T-helper 2 cell treated with Interferon-gamma antibody and Interleukin-4, amounts not matched to agents 5 μg/mL and 100 μg/mL, for 36 hours (primary cell): Measurements from ENCODE around the gene TRIL.

ENCODE experiments used
- DNase-seq: peaks from one replicate; pipeline ENCODE4 v3.0.0; 2021; ENCODE audit warnings: low spot score
- H3K27ac Mint-ChIP-seq: one replicate; pipeline ENCODE4 v1.8.0; 2021; ENCODE audit warnings: mild to moderate bottlenecking, mixed read lengths
- H3K27me3 Mint-ChIP-seq: one replicate; pipeline ENCODE4 v1.8.0; 2021; ENCODE audit warnings: low read depth, mixed read lengths
- H3K36me3 Mint-ChIP-seq: one replicate; pipeline ENCODE4 v1.8.0; 2021; ENCODE audit warnings: low read depth, mixed read lengths
- H3K4me1 Mint-ChIP-seq: one replicate; pipeline ENCODE4 v1.8.0; 2021; ENCODE audit warnings: low read depth, mixed read lengths
- H3K4me3 Mint-ChIP-seq: one replicate; pipeline ENCODE4 v1.8.0; 2022; ENCODE audit warnings: mild to moderate bottlenecking, moderate library complexity, mixed read lengths
- H3K9me3 Mint-ChIP-seq: one replicate; pipeline ENCODE4 v1.8.0; 2021; ENCODE audit warnings: mixed read lengths

The TRIL gene

DNA sequence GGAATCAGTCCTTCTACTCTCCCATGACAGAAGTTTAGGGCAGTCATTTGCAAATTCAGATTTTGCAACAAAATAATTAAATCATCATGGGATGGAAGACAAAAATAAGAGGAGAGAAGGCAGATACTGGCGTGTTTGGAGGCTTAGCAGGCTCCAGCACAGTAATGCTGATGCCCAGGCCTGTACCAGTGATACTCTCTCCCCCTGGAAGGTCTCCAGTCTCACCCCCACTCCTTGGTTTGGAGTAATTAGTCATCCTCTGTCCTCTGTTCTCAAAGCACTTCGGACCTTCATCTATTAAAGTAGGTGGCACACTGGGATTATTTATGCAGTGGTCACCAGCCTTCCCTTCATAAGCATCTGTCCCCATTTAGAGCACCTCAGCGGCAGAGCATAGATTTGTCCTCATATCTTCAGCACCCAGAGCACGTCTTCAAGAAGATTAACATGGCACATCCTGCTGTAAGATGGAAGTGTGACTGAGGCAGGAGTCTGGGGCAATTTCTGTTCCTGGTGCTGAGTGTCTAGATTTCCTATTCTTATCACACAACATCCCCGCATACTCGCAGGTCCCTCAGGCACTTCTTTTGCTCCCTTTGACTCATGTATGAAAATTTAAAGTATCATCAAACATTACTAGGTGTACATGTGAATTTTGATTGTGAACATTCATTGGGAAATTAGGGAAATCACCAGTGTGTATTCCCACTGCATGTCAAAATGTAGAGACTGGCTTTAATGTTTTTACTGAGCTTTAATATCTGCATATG lies 31.3 kb upstream of the TRIL start:
- no peaks in the 10 kb centered on the region for H3K4me1 Mint-ChIP-seq
- no peak overlapping the region for H3K4me3 Mint-ChIP-seq
- H3K27me3 Mint-ChIP-seq, result no peaks in the 10 kb centered on the region
- DNase-seq, result no peak
- H3K27ac Mint-ChIP-seq, result no peak overlapping the region
- H3K9me3 Mint-ChIP-seq, result no peaks in the 10 kb centered on the region
- H3K36me3 Mint-ChIP-seq, result no peaks in the 10 kb centered on the region

GRCh38 chr7:28988810-28989209 lies 30.7 kb upstream of the TRIL start:
- DNase-seq, result no peak
- Mint-ChIP-seq H3K4me1 (no peaks in the 10 kb centered on the region), H3K9me3 (no peaks in the 10 kb centered on the region), H3K36me3 (no peaks in the 10 kb centered on the region), H3K4me3 (no peak overlapping the region), H3K27me3 (no peaks in the 10 kb centered on the region), H3K27ac (no peak overlapping the region)

DNA sequence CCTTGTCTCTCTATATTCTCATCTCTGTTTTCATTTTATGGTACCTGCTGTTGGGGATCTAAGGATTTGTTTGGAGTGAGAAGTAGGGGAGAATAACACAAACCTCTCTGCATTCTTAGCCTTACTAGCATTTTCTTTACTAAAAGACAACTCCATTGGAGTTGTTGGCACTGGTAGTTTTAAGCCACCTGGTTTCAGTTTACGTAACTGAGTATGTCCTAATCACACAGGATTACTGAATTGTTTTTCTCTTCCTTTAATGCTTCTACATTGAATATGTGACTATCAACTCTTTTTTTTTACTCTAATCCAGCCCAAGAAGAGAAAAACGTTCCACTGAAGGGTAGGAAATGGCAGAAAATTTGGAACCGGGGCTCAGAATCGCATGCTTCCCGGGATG lies 30.0 kb upstream of the TRIL start:
- H3K9me3 Mint-ChIP-seq, result no peaks in the 10 kb centered on the region
- H3K4me3 Mint-ChIP-seq, result no peak overlapping the region
- DNase-seq, result no peak
- H3K36me3 Mint-ChIP-seq, result no peaks in the 10 kb centered on the region
- no peaks in the 10 kb centered on the region for H3K4me1 Mint-ChIP-seq
- H3K27ac Mint-ChIP-seq, result no peak overlapping the region
- peaks cover 2% of the 10 kb centered on the region for H3K27me3 Mint-ChIP-seq

GRCh38 chr7:28986765-28987110 lies 28.6 kb upstream of the TRIL start:
- H3K9me3 Mint-ChIP-seq, result no peaks in the 10 kb centered on the region
- no peaks in the 10 kb centered on the region for H3K36me3 Mint-ChIP-seq
- no peak overlapping the region for H3K4me3 Mint-ChIP-seq
- H3K27ac Mint-ChIP-seq, result no peak overlapping the region
- no peaks in the 10 kb centered on the region for H3K4me1 Mint-ChIP-seq
- no peak for DNase-seq
- peaks cover 2% of the 10 kb centered on the region for H3K27me3 Mint-ChIP-seq

DNA sequence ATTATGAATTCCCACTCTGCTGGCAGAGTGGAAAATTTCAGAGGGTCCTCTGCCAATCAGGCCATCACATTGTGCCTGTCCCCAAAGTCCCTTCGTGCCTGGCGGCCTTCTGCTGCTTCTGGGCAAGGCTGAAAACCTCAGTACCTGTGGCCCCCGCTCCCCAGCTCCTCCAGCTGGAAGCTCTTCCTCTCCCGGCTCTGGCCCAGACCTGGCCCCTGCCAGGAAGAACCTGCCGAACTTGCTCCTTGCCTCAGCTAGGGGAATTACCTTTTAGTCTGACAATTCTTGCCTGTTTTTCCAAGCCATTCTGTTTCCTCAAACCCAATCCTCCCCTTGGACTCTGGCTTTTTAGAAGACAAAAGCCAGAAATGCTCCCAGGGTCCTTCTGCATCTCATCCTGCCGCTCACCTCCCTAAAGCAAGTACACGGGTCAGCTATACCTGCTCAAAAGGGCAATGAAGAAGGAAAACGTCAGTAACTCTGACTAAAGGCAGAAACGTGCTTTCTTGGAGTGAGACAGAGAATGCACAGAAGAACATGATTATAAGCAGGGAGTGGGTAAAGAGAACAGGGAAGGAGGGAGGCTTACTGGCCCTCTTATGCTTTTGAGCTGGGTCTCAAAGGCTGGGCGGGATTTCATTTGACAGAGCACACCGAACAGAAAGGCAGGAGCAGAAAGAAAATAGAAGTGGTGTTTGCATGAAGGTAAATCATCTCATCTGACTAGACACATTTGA lies 28.1 kb upstream of the TRIL start:
- H3K36me3 Mint-ChIP-seq, result no peaks in the 10 kb centered on the region
- peaks cover 2% of the 10 kb centered on the region for H3K27me3 Mint-ChIP-seq
- no peak overlapping the region for H3K27ac Mint-ChIP-seq
- no peaks in the 10 kb centered on the region for H3K4me1 Mint-ChIP-seq
- no peaks in the 10 kb centered on the region for H3K9me3 Mint-ChIP-seq
- no peak for DNase-seq
- no peak overlapping the region for H3K4me3 Mint-ChIP-seq

GRCh38 chr7:28984631-28985030 lies 26.5 kb upstream of the TRIL start:
- DNase-seq, result no peak
- no peak overlapping the region for H3K27ac Mint-ChIP-seq
- no peaks in the 10 kb centered on the region for H3K36me3 Mint-ChIP-seq
- no peak overlapping the region for H3K4me3 Mint-ChIP-seq
- peaks cover 2% of the 10 kb centered on the region for H3K27me3 Mint-ChIP-seq
- no peaks in the 10 kb centered on the region for H3K4me1 Mint-ChIP-seq
- no peaks in the 10 kb centered on the region for H3K9me3 Mint-ChIP-seq

DNA sequence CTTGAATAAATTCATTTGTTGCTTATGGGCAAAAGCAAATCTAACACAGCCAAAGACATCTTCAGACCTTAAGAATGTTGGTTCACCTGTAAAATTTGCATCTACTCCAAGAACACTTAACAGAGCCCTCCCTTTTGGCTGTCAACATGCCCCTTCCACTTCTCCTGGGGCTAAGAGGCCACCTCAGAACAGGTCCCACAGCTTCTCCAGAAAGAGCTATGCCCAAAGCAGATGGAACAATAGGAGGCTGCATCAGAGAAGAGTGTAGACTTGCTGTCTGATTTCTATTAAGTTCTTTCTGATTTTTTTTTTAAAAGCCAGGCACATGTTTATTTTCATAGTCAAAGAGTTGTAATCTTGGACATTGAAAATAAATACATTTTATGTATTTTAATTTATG lies 26.1 kb upstream of the TRIL start:
- H3K4me3 Mint-ChIP-seq, result no peak overlapping the region
- no peaks in the 10 kb centered on the region for H3K36me3 Mint-ChIP-seq
- no peaks in the 10 kb centered on the region for H3K4me1 Mint-ChIP-seq
- no peak for DNase-seq
- H3K9me3 Mint-ChIP-seq, result no peaks in the 10 kb centered on the region
- H3K27ac Mint-ChIP-seq, result no peak overlapping the region
- H3K27me3 Mint-ChIP-seq, result peaks cover 2% of the 10 kb centered on the region

DNA sequence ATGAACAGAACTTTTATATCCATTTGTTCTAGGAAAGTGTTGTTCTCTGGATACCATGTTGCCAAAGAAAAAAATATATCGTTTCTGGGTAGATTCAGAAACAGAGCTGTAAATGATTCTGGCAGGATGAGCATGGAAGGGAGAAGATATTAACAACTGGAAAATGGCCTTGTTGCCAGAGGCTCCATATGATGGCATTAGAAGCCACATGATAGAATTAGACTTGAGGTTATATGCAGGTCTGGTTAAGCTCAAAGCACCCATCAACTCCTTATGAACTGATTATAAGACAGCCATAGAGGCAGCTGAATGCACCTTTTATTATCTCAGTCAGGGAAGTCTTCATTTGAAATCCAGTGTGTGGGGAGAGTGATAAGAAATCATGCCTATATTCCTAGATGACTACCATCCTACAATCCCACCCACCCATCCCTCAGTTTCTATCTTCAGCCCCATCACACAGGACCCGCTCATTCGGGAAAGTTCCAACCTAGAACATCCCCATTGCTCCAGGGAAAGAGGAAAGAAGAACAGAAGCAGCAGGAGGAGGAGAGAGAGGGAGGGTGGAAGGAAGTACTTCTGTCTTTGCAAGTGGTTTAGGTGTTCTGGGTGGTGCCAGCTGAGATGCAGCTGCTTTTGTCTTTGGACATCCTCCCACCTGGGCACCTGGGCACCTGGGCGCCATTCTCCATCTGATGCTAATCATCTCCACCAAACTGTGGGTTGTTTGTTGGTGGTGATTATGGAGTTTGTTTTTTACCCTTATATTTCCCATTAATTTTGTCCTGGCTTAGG lies 25.5 kb upstream of the TRIL start:
- H3K36me3 Mint-ChIP-seq, result no peaks in the 10 kb centered on the region
- no peak overlapping the region for H3K27ac Mint-ChIP-seq
- H3K4me3 Mint-ChIP-seq, result no peak overlapping the region
- H3K27me3 Mint-ChIP-seq, result peaks cover 2% of the 10 kb centered on the region
- no peak for DNase-seq
- H3K4me1 Mint-ChIP-seq, result no peaks in the 10 kb centered on the region
- no peaks in the 10 kb centered on the region for H3K9me3 Mint-ChIP-seq

DNA sequence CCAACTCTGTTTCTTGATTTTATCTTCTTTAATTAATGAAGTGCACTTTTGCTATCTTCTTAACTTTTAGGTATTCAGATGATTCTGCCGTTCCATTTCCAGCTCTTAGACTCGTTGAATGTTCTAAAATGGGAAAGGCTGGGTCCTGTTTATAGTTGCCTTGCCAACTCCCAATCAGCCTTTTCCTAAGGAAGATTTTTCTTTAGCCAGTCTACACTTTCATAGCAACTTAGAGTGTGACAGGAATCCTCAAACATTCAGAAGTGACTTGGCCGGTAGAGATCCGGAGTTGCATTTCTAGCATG lies 23.0 kb upstream of the TRIL start:
- Mint-ChIP-seq H3K36me3 (no peaks in the 10 kb centered on the region), H3K27me3 (peaks cover 2% of the 10 kb centered on the region), H3K27ac (no peak overlapping the region), H3K9me3 (peaks cover 3% of the 10 kb centered on the region), H3K4me1 (no peaks in the 10 kb centered on the region), H3K4me3 (no peak overlapping the region)
- DNase-seq, result no peak

DNA sequence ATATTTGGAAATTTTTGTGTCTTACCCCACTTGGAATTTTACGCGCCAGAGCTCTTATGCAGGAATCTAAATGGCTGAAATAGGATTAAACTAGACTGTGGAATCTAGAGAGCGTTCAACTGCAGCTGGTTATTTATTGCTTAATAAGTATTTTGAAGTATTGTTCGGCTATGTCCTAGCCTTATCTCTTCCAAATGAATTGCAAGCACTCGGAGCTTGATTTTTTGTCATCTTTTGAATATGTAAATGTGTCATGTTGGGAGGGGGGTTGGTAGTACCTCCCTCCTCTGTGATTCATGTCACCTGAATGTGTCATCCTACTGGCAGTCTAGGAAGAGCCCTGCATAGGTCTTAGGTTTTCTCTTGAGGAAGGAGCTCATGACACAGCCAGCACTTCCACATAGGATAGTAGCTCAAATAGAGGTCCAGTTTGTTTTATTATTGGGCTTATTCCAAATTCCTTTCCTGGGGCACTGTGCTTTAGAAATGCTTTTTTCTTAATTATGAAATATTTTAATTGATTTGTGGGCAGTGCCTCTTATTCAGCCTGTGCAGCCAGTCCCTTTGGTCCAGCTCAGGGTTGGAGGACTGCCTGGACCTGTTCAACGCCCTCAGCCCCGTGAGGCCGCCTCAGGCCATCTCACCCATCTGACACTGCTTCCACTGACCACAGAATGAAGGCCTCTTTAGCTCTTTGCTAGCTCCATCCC lies 22.5 kb upstream of the TRIL start:
- peaks cover 3% of the 10 kb centered on the region for H3K9me3 Mint-ChIP-seq
- no peak overlapping the region for H3K4me3 Mint-ChIP-seq
- no peak overlapping the region for H3K27ac Mint-ChIP-seq
- H3K4me1 Mint-ChIP-seq, result no peaks in the 10 kb centered on the region
- no peaks in the 10 kb centered on the region for H3K36me3 Mint-ChIP-seq
- DNase-seq, result no peak
- peaks cover 2% of the 10 kb centered on the region for H3K27me3 Mint-ChIP-seq

GRCh38 chr7:28979776-28980175 lies 21.6 kb upstream of the TRIL start:
- H3K27ac Mint-ChIP-seq, result no peak overlapping the region
- no peaks in the 10 kb centered on the region for H3K4me1 Mint-ChIP-seq
- H3K9me3 Mint-ChIP-seq, result peaks cover 8% of the 10 kb centered on the region
- H3K36me3 Mint-ChIP-seq, result no peaks in the 10 kb centered on the region
- H3K4me3 Mint-ChIP-seq, result no peak overlapping the region
- no peak for DNase-seq
- peaks cover 2% of the 10 kb centered on the region for H3K27me3 Mint-ChIP-seq

DNA sequence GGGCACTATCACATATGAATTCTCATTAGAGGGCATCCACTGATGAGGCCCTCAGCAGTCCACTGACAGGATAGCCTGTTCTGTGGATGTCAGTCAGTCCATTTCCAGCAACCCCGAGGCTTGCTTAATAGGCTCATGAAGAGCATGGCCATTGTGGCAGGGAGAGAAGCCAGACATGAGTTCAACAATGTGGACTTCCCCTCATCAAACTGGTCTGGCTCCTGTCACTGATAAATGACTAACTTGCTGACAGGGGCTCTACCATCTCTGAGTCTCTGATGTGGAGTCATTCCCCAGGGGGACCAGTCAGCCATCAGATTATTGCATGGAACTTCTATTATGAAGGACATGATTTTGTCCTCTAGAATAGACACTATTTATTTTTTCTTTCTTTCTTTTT lies 19.8 kb upstream of the TRIL start:
- H3K4me1 Mint-ChIP-seq, result no peaks in the 10 kb centered on the region

DNA sequence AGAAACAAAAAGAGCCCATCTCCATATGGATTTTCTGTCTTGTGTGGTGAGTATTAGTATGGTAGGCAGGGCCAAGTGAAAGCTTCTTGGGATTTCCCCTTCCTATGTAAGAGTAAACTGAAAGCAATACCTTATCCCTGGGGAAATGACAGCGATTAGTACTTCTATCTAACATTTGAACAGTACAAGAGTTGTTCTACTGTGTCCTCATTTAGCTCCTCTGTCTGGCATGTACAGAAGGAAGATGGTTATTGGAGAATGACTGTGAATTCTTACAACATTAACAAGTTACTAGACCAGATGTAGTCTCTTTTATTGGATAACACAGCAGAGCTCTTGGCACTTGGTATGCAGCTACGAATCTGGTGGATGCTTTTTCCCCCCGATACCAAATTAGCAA lies 17.9 kb upstream of the TRIL start:
- no peak overlapping the region for H3K4me3 Mint-ChIP-seq
- no peaks in the 10 kb centered on the region for H3K36me3 Mint-ChIP-seq
- no peaks in the 10 kb centered on the region for H3K4me1 Mint-ChIP-seq
- H3K27me3 Mint-ChIP-seq, result no peaks in the 10 kb centered on the region
- no peak overlapping the region for H3K27ac Mint-ChIP-seq
- H3K9me3 Mint-ChIP-seq, result peaks cover 30% of the 10 kb centered on the region
- no peak for DNase-seq

More for the DNA sequence above, 19.8 kb upstream of the TRIL start:
- H3K27me3 Mint-ChIP-seq, result no peaks in the 10 kb centered on the region
- peaks cover 19% of the 10 kb centered on the region for H3K9me3 Mint-ChIP-seq
- H3K27ac Mint-ChIP-seq, result no peak overlapping the region
- H3K36me3 Mint-ChIP-seq, result no peaks in the 10 kb centered on the region
- no peak overlapping the region for H3K4me3 Mint-ChIP-seq
- no peak for DNase-seq

GRCh38 chr7:28973591-28973990 lies 15.5 kb upstream of the TRIL start:
- Mint-ChIP-seq H3K4me3 (no peak overlapping the region), H3K36me3 (no peaks in the 10 kb centered on the region), H3K9me3 (peaks cover 34% of the 10 kb centered on the region), H3K27me3 (no peaks in the 10 kb centered on the region), H3K27ac (no peak overlapping the region), H3K4me1 (no peaks in the 10 kb centered on the region)
- no peak for DNase-seq
